ENCODE results near the gene RTN4RL1. TPM values are rescaled to one million over a fixed set of nuclear protein-coding genes. Genes with fewer than 3 reads are reported as not detected.

The RTN4RL1 gene
- total RNA-seq, 4 donors from 2014 or later, result 4.2 to 11.9 (median 9.8) TPM

- TF ChIP-seq CTCF (IDR thresholded peaks at IDR 0.05; ENCODE audit: low read depth), result no peak
Measured at GRCh38 chr17:1936766-1937165, 88.4 kb downstream of the RTN4RL1 start.

- no peak for TF ChIP-seq CTCF (IDR thresholded peaks at IDR 0.05; ENCODE audit: low read depth)
Measured at GRCh38 chr17:1934901-1935300, 90.2 kb downstream of the RTN4RL1 start.

- no peak for TF ChIP-seq CTCF (IDR thresholded peaks at IDR 0.05; ENCODE audit: low read depth)
Measured at GRCh38 chr17:1933875-1934715, 91.0 kb downstream of the RTN4RL1 start.

- no peak for TF ChIP-seq CTCF (IDR thresholded peaks at IDR 0.05; ENCODE audit: low read depth)
Measured at GRCh38 chr17:1931844-1932579, 93.1 kb downstream of the RTN4RL1 start.

GRCh38 chr17:1930337-1930645 is 94.8 kb downstream of the RTN4RL1 start:
- TF ChIP-seq CTCF (IDR thresholded peaks at IDR 0.05; ENCODE audit: low read depth), result no peak

- TF ChIP-seq CTCF (IDR thresholded peaks at IDR 0.05; ENCODE audit: low read depth), result no peak
Measured at GRCh38 chr17:1928976-1929375, 96.2 kb downstream of the RTN4RL1 start.

- no peak for TF ChIP-seq CTCF (IDR thresholded peaks at IDR 0.05; ENCODE audit: low read depth)
Measured at GRCh38 chr17:1920948-1921351, 104.2 kb downstream of the RTN4RL1 start.
